Upper lobe of right lung (tissue), 1 donor: ENCODE data around the gene ST3GAL2. TPM values are rescaled to one million over a fixed set of nuclear protein-coding genes. Genes with fewer than 3 reads are reported as not detected.

Experiments used
- ATAC-seq: fragments of 200-7000 bp; cut with Tn5 transposase; one replicate; pipeline ENCODE4 v1.9.1; 2020; ENCODE audit warnings: mild to moderate bottlenecking, moderate library complexity
- DNase-seq: peaks from one replicate; pipeline ENCODE4 v3.0.0-alpha.2; 2020
- H3K27ac ChIP-seq: fragments of 200-600 bp; one replicate; pipeline ENCODE4 v1.8.0; 2022
- H3K27me3 ChIP-seq: fragments of 200-600 bp; one replicate; pipeline ENCODE4 v1.8.0; 2022; ENCODE audit warnings: mild to moderate bottlenecking
- H3K36me3 ChIP-seq: fragments of 200-600 bp; one replicate; pipeline ENCODE4 v1.8.0; 2022
- H3K4me1 ChIP-seq: fragments of 200-600 bp; one replicate; pipeline ENCODE4 v1.8.0; 2022
- H3K4me3 ChIP-seq: fragments of 200-600 bp; one replicate; pipeline ENCODE4 v1.8.0; 2022; ENCODE audit warnings: mild to moderate bottlenecking
- H3K9me3 ChIP-seq: fragments of 200-600 bp; one replicate; pipeline ENCODE4 v1.8.0; 2022
- intact Hi-C: fragments of 100-400 bp; cut with DNase I; formaldehyde crosslinking; loops from one replicate; pipeline ENCODE4 v1.11.0; 2022
- total RNA-seq: library from RNA; stranded (reverse); fragmentation: NEBNext Ultra II Directional; extraction: Animal tissue kit (Norgen Biotek cat#: 25700); gene quantifications from one replicate; pipeline ENCODE4 v1.2.1, GENCODE V29; 2021
- TF ChIP-seq, protein P1 (sequence below): fragments of 200-600 bp; IDR thresholded peaks from one replicate; pipeline ENCODE4 v1.8.0; 2022; ENCODE audit warnings: antibody characterized with exemption
- donor health status: DM: no; HTN: yes; CAD: no; lungs with severe emphysema.

The ST3GAL2 gene
- total RNA-seq, 1 donor from 2014 or later, result 30.9 TPM

- intact Hi-C loops, result no loop called here
- no peak overlapping the region for H3K4me3 ChIP-seq
- TF ChIP-seq, protein P1, sequence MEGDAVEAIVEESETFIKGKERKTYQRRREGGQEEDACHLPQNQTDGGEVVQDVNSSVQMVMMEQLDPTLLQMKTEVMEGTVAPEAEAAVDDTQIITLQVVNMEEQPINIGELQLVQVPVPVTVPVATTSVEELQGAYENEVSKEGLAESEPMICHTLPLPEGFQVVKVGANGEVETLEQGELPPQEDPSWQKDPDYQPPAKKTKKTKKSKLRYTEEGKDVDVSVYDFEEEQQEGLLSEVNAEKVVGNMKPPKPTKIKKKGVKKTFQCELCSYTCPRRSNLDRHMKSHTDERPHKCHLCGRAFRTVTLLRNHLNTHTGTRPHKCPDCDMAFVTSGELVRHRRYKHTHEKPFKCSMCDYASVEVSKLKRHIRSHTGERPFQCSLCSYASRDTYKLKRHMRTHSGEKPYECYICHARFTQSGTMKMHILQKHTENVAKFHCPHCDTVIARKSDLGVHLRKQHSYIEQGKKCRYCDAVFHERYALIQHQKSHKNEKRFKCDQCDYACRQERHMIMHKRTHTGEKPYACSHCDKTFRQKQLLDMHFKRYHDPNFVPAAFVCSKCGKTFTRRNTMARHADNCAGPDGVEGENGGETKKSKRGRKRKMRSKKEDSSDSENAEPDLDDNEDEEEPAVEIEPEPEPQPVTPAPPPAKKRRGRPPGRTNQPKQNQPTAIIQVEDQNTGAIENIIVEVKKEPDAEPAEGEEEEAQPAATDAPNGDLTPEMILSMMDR, result no peak
- peaks cover 12% of the 10 kb centered on the region for H3K4me1 ChIP-seq
- H3K9me3 ChIP-seq, result no peaks in the 10 kb centered on the region
- no peak for ATAC-seq
- no peak for DNase-seq
- H3K36me3 ChIP-seq, result peaks cover 17% of the 10 kb centered on the region
- H3K27ac ChIP-seq, result no peak overlapping the region
- H3K27me3 ChIP-seq, result no peaks in the 10 kb centered on the region
Measured at GRCh38 chr16:70463235-70463634, 24.3 kb upstream of the ST3GAL2 start.

GRCh38 chr16:70460737-70461261, 21.9 kb upstream of the ST3GAL2 start:
- TF ChIP-seq, protein P1, result no peak
- Histone ChIP-seq H3K4me1 (peaks cover 12% of the 10 kb centered on the region), H3K27ac (peak overlapping the region; percentile 36), H3K36me3 (peaks cover 17% of the 10 kb centered on the region), H3K27me3 (no peaks in the 10 kb centered on the region), H3K9me3 (no peaks in the 10 kb centered on the region), H3K4me3 (no peak overlapping the region)
- intact Hi-C loops, result no loop called here
- peak; percentile 63 for ATAC-seq
- DNase-seq, result no peak

DNA sequence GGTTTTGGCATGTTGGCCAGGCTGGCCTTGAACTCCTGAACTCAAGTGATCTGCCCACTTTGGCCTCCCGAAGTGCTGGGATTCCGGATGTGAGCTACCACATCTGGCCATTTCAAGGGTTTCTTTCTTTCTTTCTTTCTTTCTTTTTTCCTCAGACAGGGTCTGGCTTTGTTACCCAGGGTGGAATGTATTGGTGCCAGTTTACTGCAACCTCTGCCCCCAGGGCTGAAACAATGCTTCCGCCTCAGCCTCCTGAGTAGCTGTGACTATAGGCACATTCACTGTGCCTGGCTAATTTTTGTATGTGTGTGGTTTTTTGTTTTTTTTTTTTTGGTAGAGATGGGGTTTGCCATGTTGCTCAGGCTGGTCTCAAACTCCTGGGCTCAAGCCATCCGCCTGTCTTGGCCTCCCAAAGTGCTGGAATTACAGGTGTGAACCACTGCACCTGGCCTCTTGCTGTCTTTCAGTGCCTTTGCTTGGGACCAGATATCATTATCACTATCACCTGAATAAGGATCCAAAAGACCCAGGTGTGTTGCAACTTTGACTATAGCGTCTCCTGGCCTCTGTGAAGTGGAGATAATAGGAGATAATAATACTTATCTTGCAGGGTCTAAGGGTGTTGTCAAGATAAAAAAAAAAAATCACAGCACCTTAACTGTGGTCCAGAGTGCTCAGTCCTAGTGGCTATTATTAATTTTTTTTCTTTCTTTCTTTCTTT, 18.7 kb upstream of the ST3GAL2 start:
- H3K27me3 ChIP-seq, result no peaks in the 10 kb centered on the region
- ATAC-seq, result no peak
- intact Hi-C loops, result no loop called here
- DNase-seq, result no peak
- H3K36me3 ChIP-seq, result no peaks in the 10 kb centered on the region
- TF ChIP-seq, protein P1, result no peak
- no peaks in the 10 kb centered on the region for H3K9me3 ChIP-seq
- peaks cover 16% of the 10 kb centered on the region for H3K4me1 ChIP-seq
- H3K4me3 ChIP-seq, result no peak overlapping the region
- H3K27ac ChIP-seq, result no peak overlapping the region

GRCh38 chr16:70455910-70456309, 17.0 kb upstream of the ST3GAL2 start:
- Histone ChIP-seq H3K36me3 (no peaks in the 10 kb centered on the region), H3K9me3 (no peaks in the 10 kb centered on the region), H3K4me3 (no peak overlapping the region), H3K4me1 (peaks cover 7% of the 10 kb centered on the region), H3K27me3 (no peaks in the 10 kb centered on the region), H3K27ac (no peak overlapping the region)
- intact Hi-C loops, result no loop called here
- TF ChIP-seq, protein P1, result no peak
- ATAC-seq (no peak), DNase-seq (no peak)

- ATAC-seq (peak; percentile 95), DNase-seq (peak; percentile 87)
- TF ChIP-seq, protein P1, result no peak
- intact Hi-C loops, result no loop called here
- H3K4me3 ChIP-seq, result peak within 1 kb of the TSS; percentile 100
- H3K36me3 ChIP-seq, result no peaks in the 10 kb centered on the region
- peak within 1 kb of the TSS; percentile 99 for H3K27ac ChIP-seq
- H3K27me3 ChIP-seq, result no peaks in the 10 kb centered on the region
- H3K9me3 ChIP-seq, result no peaks in the 10 kb centered on the region
- H3K4me1 ChIP-seq, result peaks cover 4% of the 10 kb centered on the region
Measured at GRCh38 chr16:70454222-70455034, 15.5 kb upstream of the ST3GAL2 start, which contains the start of gene FCSK. Gene FCSK, plus strand, starts transcription at chr16:70454595. Its CDS starts 8,596 bp downstream, at chr16:70463191.
